ENCODE data around the gene SUGP2.

DNA sequence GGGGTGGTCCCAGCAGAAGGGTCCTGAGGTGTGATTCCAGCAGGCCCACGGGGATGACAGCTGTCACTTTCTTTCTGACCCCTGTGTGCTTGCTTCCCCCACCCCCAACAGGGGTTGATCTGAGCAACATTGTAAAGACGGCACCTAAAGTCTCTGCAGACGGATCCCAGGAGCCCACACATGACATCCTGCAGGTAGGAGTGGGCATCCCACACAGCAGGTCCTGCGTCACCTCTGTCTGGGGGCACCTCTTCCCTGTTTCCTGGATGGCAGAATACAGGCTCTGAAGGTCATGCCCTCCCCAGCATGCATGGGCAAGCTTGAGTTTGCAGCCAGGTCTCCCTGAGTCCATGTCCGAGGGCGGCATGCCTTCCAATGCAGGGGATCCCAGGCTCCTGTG, 10.6 kb upstream of the SUGP2 start:
- TF ChIP-seq CTCF (IDR thresholded peaks at IDR 0.05) (no peak), POLR2A (IDR thresholded peaks at IDR 0.05) (no peak), EP300 (IDR thresholded peaks at IDR 0.05) (no peak), POLR2AphosphoS5 (IDR thresholded peaks at IDR 0.05) (no peak)
